Parathyroid adenoma (tissue), 2 donors: ENCODE measurements around the gene FLII.

Experiments used
- H2AFZ ChIP-seq: fragments of 300-600 bp; sonication (generic); one replicate; pipeline ENCODE4 v1.7.0; 2017; ENCODE audit warnings: antibody characterized with exemption, mild to moderate bottlenecking
- H3K27ac ChIP-seq: fragments of 300-600 bp; sonication (generic); one replicate; pipeline ENCODE4 v1.7.0; 2017
- H3K27me3 ChIP-seq: fragments of 300-600 bp; sonication (generic); one replicate; pipeline ENCODE4 v1.7.0; 2017; ENCODE audit warnings: low read length; ENCODE audit not compliant: control insufficient read depth, insufficient read depth
- H3K36me3 ChIP-seq: fragments of 300-600 bp; sonication (generic); one replicate; pipeline ENCODE4 v1.7.0; 2017; ENCODE audit warnings: low read length; ENCODE audit not compliant: control insufficient read depth, insufficient read depth
- H3K4me1 ChIP-seq: fragments of 300-600 bp; sonication (generic); one replicate; pipeline ENCODE4 v1.7.0; 2017; ENCODE audit warnings: control low read depth
- H3K4me2 ChIP-seq: fragments of 300-600 bp; sonication (generic); one replicate; pipeline ENCODE4 v1.7.0; 2017; ENCODE audit warnings: low read length
- H3K4me3 ChIP-seq: fragments of 300-600 bp; sonication (generic); one replicate; pipeline ENCODE4 v1.7.0; 2017; ENCODE audit warnings: low read depth, low read length
- H3K79me2 ChIP-seq: fragments of 300-600 bp; sonication (generic); one replicate; pipeline ENCODE4 v1.7.0; 2017; ENCODE audit warnings: control low read depth
- H3K9ac ChIP-seq: fragments of 300-600 bp; sonication (generic); one replicate; pipeline ENCODE4 v1.7.0; 2017; ENCODE audit warnings: mild to moderate bottlenecking
- H3K9me3 ChIP-seq: fragments of 300-600 bp; sonication (generic); one replicate; pipeline ENCODE4 v1.7.0; 2017; ENCODE audit warnings: low read length; ENCODE audit not compliant: control insufficient read depth
- CTCF ChIP-seq: fragments of 300-600 bp; sonication (generic); IDR thresholded peaks from one replicate; pipeline ENCODE4 v1.7.0; 2017; ENCODE audit warnings: antibody characterized with exemption, mild to moderate bottlenecking
- donor health status: primary hyperparathyroidism.

FLII gene

GRCh38 chr17:18277076-18277475 is 18.5 kb upstream of the FLII start:
- Histone ChIP-seq H3K36me3 (no peaks in the 10 kb centered on the region), H3K27ac (no peak overlapping the region), H3K79me2 (no peaks in the 10 kb centered on the region), H3K9ac (no peak overlapping the region), H3K4me3 (no peak overlapping the region), H3K27me3 (no peaks in the 10 kb centered on the region), H2AFZ (no peak overlapping the region), H3K4me2 (no peak overlapping the region), H3K4me1 (no peaks in the 10 kb centered on the region), H3K9me3 (no peaks in the 10 kb centered on the region)
- TF ChIP-seq CTCF: no peak

GRCh38 chr17:18270046-18270931 is 11.8 kb upstream of the FLII start:
- no peak overlapping the region for H3K4me3 ChIP-seq
- no peaks in the 10 kb centered on the region for H3K9me3 ChIP-seq
- no peaks in the 10 kb centered on the region for H3K79me2 ChIP-seq
- H2AFZ ChIP-seq: no peak overlapping the region
- H3K27me3 ChIP-seq: no peaks in the 10 kb centered on the region
- H3K9ac ChIP-seq: no peak overlapping the region
- H3K4me2 ChIP-seq: no peak overlapping the region
- H3K36me3 ChIP-seq: no peaks in the 10 kb centered on the region
- no peaks in the 10 kb centered on the region for H3K4me1 ChIP-seq
- H3K27ac ChIP-seq: no peak overlapping the region
- TF ChIP-seq CTCF: no peak

- H3K9ac ChIP-seq: no peak overlapping the region
- no peaks in the 10 kb centered on the region for H3K4me1 ChIP-seq
- H3K27me3 ChIP-seq: no peaks in the 10 kb centered on the region
These were observed 9.6 kb upstream of the FLII start for GRCh38 chr17:18267927-18268711.

GRCh38 chr17:18267366-18267765 is 8.8 kb upstream of the FLII start:
- Histone ChIP-seq H3K4me2 (no peak overlapping the region), H3K4me1 (peaks cover 4% of the 10 kb centered on the region), H3K9ac (no peak overlapping the region), H3K9me3 (no peaks in the 10 kb centered on the region), H3K27ac (no peak overlapping the region), H3K36me3 (no peaks in the 10 kb centered on the region), H3K27me3 (no peaks in the 10 kb centered on the region), H3K79me2 (peaks cover 16% of the 10 kb centered on the region), H2AFZ (no peak overlapping the region), H3K4me3 (no peak overlapping the region)
- TF ChIP-seq CTCF: no peak

More at GRCh38 chr17:18267927-18268711, 9.6 kb upstream of the FLII start:
- Histone ChIP-seq H3K4me2 (no peak overlapping the region), H3K79me2 (peaks cover 10% of the 10 kb centered on the region), H3K27ac (no peak overlapping the region), H2AFZ (no peak overlapping the region), H3K9me3 (no peaks in the 10 kb centered on the region), H3K36me3 (no peaks in the 10 kb centered on the region), H3K4me3 (no peak overlapping the region)
- TF ChIP-seq CTCF: no peak
